Neural progenitor cell (in vitro differentiated cells): ENCODE measurements around the gene PRND. TPM values are rescaled to one million over a fixed set of nuclear protein-coding genes. Genes with fewer than 3 reads are reported as not detected.
"Not testable (repeated sequence)": the region's sequence is repeated elsewhere in the genome, so short reads cannot be mapped to it uniquely, and the experiment has no call there.

Source experiments
- DNase-seq: peaks from one replicate; pipeline ENCODE4 v3.0.0-alpha.2; 2016; ENCODE audit warnings: low spot score
- H2AFZ ChIP-seq: fragments of 200-600 bp; sonication (generic); replicated peaks from 2 replicates; pipeline ENCODE4 v1.6.1; 2016; ENCODE audit warnings: antibody characterized with exemption
- H3F3A ChIP-seq: fragments of 200-600 bp; sonication (generic); 2 replicates; pipeline ENCODE4 v1.6.1; 2016; ENCODE audit warnings: antibody characterized with exemption, low read depth
- H3K27ac ChIP-seq: fragments of 200-600 bp; sonication (generic); 2 replicates; pipeline ENCODE4 v1.5.1; 2016; ENCODE audit warnings: mild to moderate bottlenecking
- H3K27me3 ChIP-seq: fragments of 200-600 bp; sonication (generic); 2 replicates; pipeline ENCODE4 v1.6.1; 2016; ENCODE audit warnings: mild to moderate bottlenecking, moderate library complexity
- H3K36me3 ChIP-seq: fragments of 200-600 bp; sonication (generic); 2 replicates; pipeline ENCODE4 v1.5.1; 2016
- H3K4me1 ChIP-seq: fragments of 200-600 bp; sonication (generic); 2 replicates; pipeline ENCODE4 v1.6.1; 2016; ENCODE audit warnings: mixed run types
- H3K4me2 ChIP-seq: fragments of 200-600 bp; sonication (generic); 2 replicates; pipeline ENCODE4 v1.6.1; 2016
- H3K4me3 ChIP-seq: fragments of 200-600 bp; sonication (generic); 2 replicates; pipeline ENCODE4 v1.5.1; 2016
- H3K79me2 ChIP-seq: fragments of 200-600 bp; sonication (generic); 2 replicates; pipeline ENCODE4 v1.6.1; 2016; ENCODE audit warnings: low read depth
- H3K9ac ChIP-seq: fragments of 200-600 bp; sonication (generic); 2 replicates; pipeline ENCODE4 v1.6.1; 2016
- H3K9me3 ChIP-seq: fragments of 200-600 bp; sonication (generic); 2 replicates; pipeline ENCODE4 v1.5.1; 2016; ENCODE audit warnings: low read depth
- H4K20me1 ChIP-seq: fragments of 200-600 bp; sonication (generic); 2 replicates; pipeline ENCODE4 v1.6.1; 2016; ENCODE audit warnings: low read depth
- H3K27ac Mint-ChIP-seq: 3 replicates; pipeline ENCODE4 v1.8.0; 2021; ENCODE audit warnings: mixed read lengths
- H3K27me3 Mint-ChIP-seq: 2 replicates; pipeline ENCODE4 v1.8.0; 2022; ENCODE audit warnings: low read depth, mild to moderate bottlenecking, inconsistent platforms, moderate library complexity, mixed read lengths; ENCODE audit not compliant: insufficient read depth
- H3K36me3 Mint-ChIP-seq: 3 replicates; pipeline ENCODE4 v1.8.0; 2021; ENCODE audit warnings: mixed read lengths
- H3K4me1 Mint-ChIP-seq: 3 replicates; pipeline ENCODE4 v1.8.0; 2021; ENCODE audit warnings: mixed read lengths
- H3K4me3 Mint-ChIP-seq: 3 replicates; pipeline ENCODE4 v1.8.0; 2021; ENCODE audit warnings: mild to moderate bottlenecking, moderate library complexity, mixed read lengths
- H3K9me3 Mint-ChIP-seq: 3 replicates; pipeline ENCODE4 v1.8.0; 2020; ENCODE audit warnings: mixed read lengths
- EZH2 ChIP-seq: fragments of 200-600 bp; sonication (generic); IDR thresholded peaks from 2 replicates; pipeline ENCODE4 v1.6.1; 2017; ENCODE audit warnings: antibody characterized with exemption, mild to moderate bottlenecking, moderate library complexity
- EZH2phosphoT487 ChIP-seq: fragments of 200-600 bp; sonication (generic); IDR thresholded peaks from 2 replicates; pipeline ENCODE4 v1.6.1; 2017; ENCODE audit warnings: antibody characterized with exemption
- total RNA-seq: library from RNA; depleted of rRNA; stranded (reverse); fragments of >200 nt; gene quantifications from 2 replicates; pipeline ENCODE4 v1.2.3, GENCODE V29; 2015; ENCODE audit warnings: low replicate concordance
- TF ChIP-seq, protein P1 (sequence below): fragments of 200-600 bp; sonication (generic); IDR thresholded peaks from 2 replicates; pipeline ENCODE4 v1.5.1; 2017; ENCODE audit warnings: antibody characterized with exemption, mild to moderate bottlenecking

The PRND gene
- total RNA-seq, 1 donor from 2014 or later: not detected

DNA sequence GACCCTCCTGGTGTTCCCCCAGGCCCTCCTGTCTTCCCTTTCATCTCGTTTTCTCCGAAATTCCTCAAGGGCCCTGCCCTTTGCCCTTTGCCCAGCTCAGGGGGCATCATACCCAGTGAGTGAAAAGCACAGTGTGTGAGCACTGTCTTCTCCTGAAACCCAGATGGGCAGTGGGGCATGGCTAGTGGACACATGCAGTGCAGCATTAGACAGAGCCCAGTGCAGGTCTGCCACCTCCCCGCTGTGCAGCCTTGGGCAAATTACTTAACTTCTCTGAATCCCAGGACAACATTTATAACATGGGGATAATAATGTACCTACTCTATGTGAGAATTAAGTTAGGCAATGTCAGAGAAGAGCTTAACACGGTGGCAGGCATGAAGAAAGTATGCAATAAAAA, 1.3 kb downstream of the PRND start:
- Histone ChIP-seq H3K4me2 (no peak overlapping the region), H3K36me3 (no peaks in the 10 kb centered on the region), H3K4me3 (no peak overlapping the region), H3K9ac (no peak overlapping the region), H3K4me1 (peaks cover 22% of the 10 kb centered on the region), H3K9me3 (no peaks in the 10 kb centered on the region), H3K27ac (no peak overlapping the region), H3K79me2 (no peaks in the 10 kb centered on the region), H2AFZ (no peak overlapping the region), H3K27me3 (no peaks in the 10 kb centered on the region), H3F3A (peaks cover 16% of the 10 kb centered on the region), H4K20me1 (peaks cover 3% of the 10 kb centered on the region)
- H3K4me1 Mint-ChIP-seq: peaks cover 41% of the 10 kb centered on the region
- no peak overlapping the region for H3K27ac Mint-ChIP-seq
- no peak for DNase-seq
- TF ChIP-seq, protein P1, sequence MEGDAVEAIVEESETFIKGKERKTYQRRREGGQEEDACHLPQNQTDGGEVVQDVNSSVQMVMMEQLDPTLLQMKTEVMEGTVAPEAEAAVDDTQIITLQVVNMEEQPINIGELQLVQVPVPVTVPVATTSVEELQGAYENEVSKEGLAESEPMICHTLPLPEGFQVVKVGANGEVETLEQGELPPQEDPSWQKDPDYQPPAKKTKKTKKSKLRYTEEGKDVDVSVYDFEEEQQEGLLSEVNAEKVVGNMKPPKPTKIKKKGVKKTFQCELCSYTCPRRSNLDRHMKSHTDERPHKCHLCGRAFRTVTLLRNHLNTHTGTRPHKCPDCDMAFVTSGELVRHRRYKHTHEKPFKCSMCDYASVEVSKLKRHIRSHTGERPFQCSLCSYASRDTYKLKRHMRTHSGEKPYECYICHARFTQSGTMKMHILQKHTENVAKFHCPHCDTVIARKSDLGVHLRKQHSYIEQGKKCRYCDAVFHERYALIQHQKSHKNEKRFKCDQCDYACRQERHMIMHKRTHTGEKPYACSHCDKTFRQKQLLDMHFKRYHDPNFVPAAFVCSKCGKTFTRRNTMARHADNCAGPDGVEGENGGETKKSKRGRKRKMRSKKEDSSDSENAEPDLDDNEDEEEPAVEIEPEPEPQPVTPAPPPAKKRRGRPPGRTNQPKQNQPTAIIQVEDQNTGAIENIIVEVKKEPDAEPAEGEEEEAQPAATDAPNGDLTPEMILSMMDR: no peak
- no peak for TF ChIP-seq EZH2phosphoT487
- TF ChIP-seq EZH2: no peak
- no peaks in the 10 kb centered on the region for H3K36me3 Mint-ChIP-seq
- H3K9me3 Mint-ChIP-seq: peaks cover 5% of the 10 kb centered on the region
- peaks cover 7% of the 10 kb centered on the region for H3K27me3 Mint-ChIP-seq
- no peak overlapping the region for H3K4me3 Mint-ChIP-seq

DNA sequence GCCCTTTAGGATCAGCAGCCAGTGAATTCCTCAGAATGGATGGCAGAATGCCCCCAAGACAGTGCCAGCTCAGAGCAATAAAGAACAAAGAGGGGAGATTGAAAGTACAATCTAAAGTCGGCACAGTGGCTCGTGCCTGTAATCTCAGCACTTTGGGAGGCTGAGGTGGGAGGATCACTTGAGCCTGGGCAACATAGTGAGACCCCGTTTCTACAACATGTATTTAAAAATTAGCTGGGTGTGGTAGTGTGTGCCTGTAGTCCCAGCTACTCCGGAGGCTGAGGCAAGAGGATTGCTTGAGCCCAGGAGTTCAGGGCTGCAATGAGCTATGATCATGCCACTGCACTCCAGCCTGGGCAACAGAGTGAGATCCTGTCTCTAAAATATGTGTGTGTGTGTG, 1.8 kb downstream of the PRND start:
- not testable (repeated sequence) for H3K27ac Mint-ChIP-seq, H3K4me3 ChIP-seq, H3K27ac ChIP-seq, H3K27me3 ChIP-seq, H3K4me2 ChIP-seq, H3K36me3 Mint-ChIP-seq, H3K4me3 Mint-ChIP-seq, H2AFZ ChIP-seq, DNase-seq, H3K9me3 Mint-ChIP-seq, H3K79me2 ChIP-seq, H3K9me3 ChIP-seq, H3K36me3 ChIP-seq, H3K9ac ChIP-seq, H4K20me1 ChIP-seq
- peaks cover 22% of the 10 kb centered on the region for H3K4me1 ChIP-seq
- peaks cover 10% of the 10 kb centered on the region for H3K27me3 Mint-ChIP-seq
- peaks cover 41% of the 10 kb centered on the region for H3K4me1 Mint-ChIP-seq
- H3F3A ChIP-seq: peaks cover 16% of the 10 kb centered on the region

DNA sequence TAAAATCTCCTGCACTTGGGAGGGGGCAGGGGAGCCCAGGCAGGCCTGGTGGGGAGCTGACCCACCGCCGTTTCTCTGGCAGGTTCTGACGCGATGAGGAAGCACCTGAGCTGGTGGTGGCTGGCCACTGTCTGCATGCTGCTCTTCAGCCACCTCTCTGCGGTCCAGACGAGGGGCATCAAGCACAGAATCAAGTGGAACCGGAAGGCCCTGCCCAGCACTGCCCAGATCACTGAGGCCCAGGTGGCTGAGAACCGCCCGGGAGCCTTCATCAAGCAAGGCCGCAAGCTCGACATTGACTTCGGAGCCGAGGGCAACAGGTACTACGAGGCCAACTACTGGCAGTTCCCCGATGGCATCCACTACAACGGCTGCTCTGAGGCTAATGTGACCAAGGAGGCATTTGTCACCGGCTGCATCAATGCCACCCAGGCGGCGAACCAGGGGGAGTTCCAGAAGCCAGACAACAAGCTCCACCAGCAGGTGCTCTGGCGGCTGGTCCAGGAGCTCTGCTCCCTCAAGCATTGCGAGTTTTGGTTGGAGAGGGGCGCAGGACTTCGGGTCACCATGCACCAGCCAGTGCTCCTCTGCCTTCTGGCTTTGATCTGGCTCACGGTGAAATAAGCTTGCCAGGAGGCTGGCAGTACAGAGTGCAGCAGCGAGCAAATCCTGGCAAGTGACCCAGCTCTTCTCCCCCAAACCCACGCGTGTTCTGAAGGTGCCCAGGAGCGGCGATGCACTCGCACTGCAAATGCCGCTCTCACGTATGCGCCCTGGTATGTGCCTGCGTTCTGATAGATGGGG, 3.0 kb downstream of the PRND start:
- Mint-ChIP-seq H3K4me1 (peaks cover 39% of the 10 kb centered on the region), H3K36me3 (no peaks in the 10 kb centered on the region), H3K9me3 (peaks cover under 1% of the 10 kb centered on the region), H3K27ac (no peak overlapping the region), H3K4me3 (no peak overlapping the region), H3K27me3 (peaks cover 11% of the 10 kb centered on the region)
- H3K4me3 ChIP-seq: no peak overlapping the region
- H3K79me2 ChIP-seq: no peaks in the 10 kb centered on the region
- no peak overlapping the region for H2AFZ ChIP-seq
- TF ChIP-seq EZH2phosphoT487 (no peak), EZH2 (no peak)
- TF ChIP-seq, protein P1: no peak
- H3K4me2 ChIP-seq: no peak overlapping the region
- no peak for DNase-seq
- peaks cover 14% of the 10 kb centered on the region for H3F3A ChIP-seq
- H3K36me3 ChIP-seq: no peaks in the 10 kb centered on the region
- no peaks in the 10 kb centered on the region for H3K9me3 ChIP-seq
- no peak overlapping the region for H3K27ac ChIP-seq
- peaks cover 3% of the 10 kb centered on the region for H4K20me1 ChIP-seq
- peaks cover 19% of the 10 kb centered on the region for H3K4me1 ChIP-seq
- H3K27me3 ChIP-seq: no peaks in the 10 kb centered on the region
- no peak overlapping the region for H3K9ac ChIP-seq

DNA sequence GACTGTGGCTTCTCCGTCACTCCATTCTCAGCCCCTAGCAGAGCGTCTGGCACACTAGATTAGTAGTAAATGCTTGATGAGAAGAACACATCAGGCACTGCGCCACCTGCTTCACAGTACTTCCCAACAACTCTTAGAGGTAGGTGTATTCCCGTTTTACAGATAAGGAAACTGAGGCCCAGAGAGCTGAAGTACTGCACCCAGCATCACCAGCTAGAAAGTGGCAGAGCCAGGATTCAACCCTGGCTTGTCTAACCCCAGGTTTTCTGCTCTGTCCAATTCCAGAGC, 3.5 kb downstream of the PRND start:
- Histone ChIP-seq H3K9ac (no peak overlapping the region), H3K4me3 (no peak overlapping the region), H3K27me3 (no peaks in the 10 kb centered on the region), H3F3A (peaks cover 9% of the 10 kb centered on the region), H2AFZ (no peak overlapping the region), H4K20me1 (peaks cover 3% of the 10 kb centered on the region), H3K9me3 (no peaks in the 10 kb centered on the region), H3K79me2 (no peaks in the 10 kb centered on the region), H3K27ac (no peak overlapping the region), H3K4me1 (peaks cover 16% of the 10 kb centered on the region), H3K4me2 (no peak overlapping the region), H3K36me3 (no peaks in the 10 kb centered on the region)
- peaks cover 11% of the 10 kb centered on the region for H3K27me3 Mint-ChIP-seq
- H3K9me3 Mint-ChIP-seq: no peaks in the 10 kb centered on the region
- H3K27ac Mint-ChIP-seq: no peak overlapping the region
- no peaks in the 10 kb centered on the region for H3K36me3 Mint-ChIP-seq
- TF ChIP-seq, protein P1: no peak
- no peak for TF ChIP-seq EZH2phosphoT487
- no peak for DNase-seq
- H3K4me1 Mint-ChIP-seq: peaks cover 33% of the 10 kb centered on the region
- H3K4me3 Mint-ChIP-seq: no peak overlapping the region
